Measurements from ENCODE around the gene RBM26. TPM values are rescaled to one million over a fixed set of nuclear protein-coding genes. Genes with fewer than 3 reads are reported as not detected.
"Not testable (repeated sequence)": the region's sequence is repeated elsewhere in the genome, so short reads cannot be mapped to it uniquely, and the experiment has no call there.

The RBM26 gene
- total RNA-seq, 4 donors from 2014 or later: 21.1 to 43.1 (median 26.9) TPM

DNA sequence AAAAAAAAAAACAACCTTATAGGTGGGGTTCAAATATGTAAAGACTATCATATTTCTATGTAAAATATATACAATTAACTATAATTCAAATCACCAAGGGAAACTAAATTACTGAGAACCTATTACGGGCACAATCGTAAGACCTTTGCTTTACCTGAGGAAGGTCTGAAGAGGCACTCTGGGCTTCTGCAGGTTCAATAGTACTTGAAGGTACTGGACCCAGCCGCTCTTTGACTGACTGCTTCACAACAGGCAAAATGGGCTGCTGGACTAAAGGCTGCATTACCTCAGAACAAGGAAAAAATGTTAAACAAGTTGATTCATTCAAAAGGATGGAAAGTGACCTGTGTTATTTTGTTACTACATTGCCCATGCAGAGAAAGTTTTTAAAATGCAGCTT is 51.8 kb downstream of the RBM26 start:
- Histone ChIP-seq H3K9me3 (no peaks in the 10 kb centered on the region), H3K27me3 (no peaks in the 10 kb centered on the region), H3K27ac (no peak overlapping the region), H3K36me3 (peaks cover 7 to 84% of the 10 kb centered on the region in 2 donors), H3K4me1 (no peaks in the 10 kb centered on the region), H3K4me3 (no peak overlapping the region)
- ATAC-seq: no peak
- 93 to 100% methylated on average over 1 to 3 of the region's 3 CpGs for WGBS, 2 donors (ENCODE audit: low coverage in 1 of 2)
- TF ChIP-seq POLR2A (IDR thresholded peaks at IDR 0.05) (no peak), EP300 (IDR thresholded peaks at IDR 0.05) (no peak), POLR2AphosphoS5 (IDR thresholded peaks at IDR 0.05) (no peak), CTCF (IDR thresholded peaks at IDR 0.05) (no peak)

DNA sequence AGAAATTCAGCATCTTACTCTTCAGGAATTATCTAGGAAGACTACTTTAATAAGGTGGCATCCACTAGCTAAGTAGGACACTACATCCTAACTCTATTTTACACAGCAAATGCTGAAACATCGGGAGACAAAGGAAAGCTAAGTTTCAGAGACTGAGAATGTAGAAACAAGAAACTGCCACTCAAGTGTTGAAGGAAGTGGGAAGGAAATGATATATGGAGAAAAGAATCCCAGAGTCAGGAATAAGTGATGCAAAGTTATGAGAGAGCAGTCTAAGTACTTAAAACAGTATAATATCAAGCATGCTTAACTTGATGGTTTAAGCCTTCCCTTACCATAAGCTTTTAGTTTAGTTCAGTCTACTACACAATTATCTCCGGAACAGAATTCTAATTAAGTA is 52.4 kb downstream of the RBM26 start:
- H3K36me3 ChIP-seq: peaks cover 2 to 78% of the 10 kb centered on the region in 2 donors
- no peak for ATAC-seq
- H3K4me1 ChIP-seq: no peaks in the 10 kb centered on the region
- no peak overlapping the region for H3K27ac ChIP-seq
- no peak overlapping the region for H3K4me3 ChIP-seq
- no peaks in the 10 kb centered on the region for H3K9me3 ChIP-seq
- no peaks in the 10 kb centered on the region for H3K27me3 ChIP-seq
- TF ChIP-seq POLR2AphosphoS5 (IDR thresholded peaks at IDR 0.05) (no peak), POLR2A (IDR thresholded peaks at IDR 0.05) (no peak), EP300 (IDR thresholded peaks at IDR 0.05) (no peak), CTCF (IDR thresholded peaks at IDR 0.05) (no peak)
- 50 to 61% methylated on average over 2 of the region's 2 CpGs for WGBS, 2 donors (ENCODE audit: low coverage in 1 of 2)

DNA sequence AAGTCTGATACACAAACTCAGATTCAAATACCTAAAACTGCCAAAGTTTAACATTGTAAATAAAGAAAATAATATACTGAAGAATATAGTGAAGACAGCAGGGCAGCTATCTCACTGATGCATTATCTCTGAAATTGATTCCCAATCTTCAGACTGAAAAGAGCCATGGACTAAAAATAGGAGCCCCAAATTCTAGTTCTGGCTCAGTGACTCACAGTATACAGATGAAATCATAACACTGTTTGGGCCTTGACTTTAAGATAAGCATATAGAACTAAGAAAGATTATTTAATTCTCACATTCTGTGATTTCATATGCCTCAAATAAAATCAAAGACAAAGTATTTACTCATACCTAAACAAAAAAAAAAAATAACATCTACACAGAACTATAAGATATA is 53.9 kb downstream of the RBM26 start:
- H3K9me3 ChIP-seq: no peaks in the 10 kb centered on the region
- no peak overlapping the region for H3K4me3 ChIP-seq
- no peak overlapping the region for H3K27ac ChIP-seq
- no peak for ATAC-seq
- H3K4me1 ChIP-seq: no peaks in the 10 kb centered on the region
- peaks cover 2 to 62% of the 10 kb centered on the region in 2 donors for H3K36me3 ChIP-seq
- TF ChIP-seq CTCF (IDR thresholded peaks at IDR 0.05) (no peak), POLR2AphosphoS5 (IDR thresholded peaks at IDR 0.05) (no peak), POLR2A (IDR thresholded peaks at IDR 0.05) (no peak), EP300 (IDR thresholded peaks at IDR 0.05) (no peak)
- no peaks in the 10 kb centered on the region for H3K27me3 ChIP-seq

DNA sequence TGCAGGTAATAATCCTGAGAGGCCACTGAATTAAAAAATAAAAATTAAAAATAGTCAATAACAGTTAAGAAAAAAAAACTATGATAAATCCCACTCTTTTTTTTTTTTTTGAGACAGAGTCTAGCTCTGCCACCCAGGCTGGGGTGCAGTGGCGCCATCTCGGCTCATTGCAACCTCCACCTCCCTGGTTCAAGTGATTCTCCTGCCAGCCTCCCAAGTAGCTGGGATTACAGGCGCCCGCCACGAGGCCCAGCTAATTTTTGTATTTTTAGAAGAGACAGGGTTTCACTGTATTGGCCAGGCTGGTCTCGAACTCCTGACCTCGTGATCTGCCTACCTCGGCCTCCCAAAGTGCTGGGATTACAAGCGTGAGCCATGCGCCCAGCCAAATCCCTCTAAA is 56.4 kb downstream of the RBM26 start:
- 82 to 100% methylated on average over 3 to 10 of the region's 10 CpGs for WGBS, 2 donors (ENCODE audit: low coverage in 1 of 2)
- ATAC-seq, H3K9me3 ChIP-seq, H3K27me3 ChIP-seq, H3K4me1 ChIP-seq, H3K27ac ChIP-seq, H3K4me3 ChIP-seq: not testable (repeated sequence)
- H3K36me3 ChIP-seq: peaks cover 0 to 60% of the 10 kb centered on the region in 2 donors

DNA sequence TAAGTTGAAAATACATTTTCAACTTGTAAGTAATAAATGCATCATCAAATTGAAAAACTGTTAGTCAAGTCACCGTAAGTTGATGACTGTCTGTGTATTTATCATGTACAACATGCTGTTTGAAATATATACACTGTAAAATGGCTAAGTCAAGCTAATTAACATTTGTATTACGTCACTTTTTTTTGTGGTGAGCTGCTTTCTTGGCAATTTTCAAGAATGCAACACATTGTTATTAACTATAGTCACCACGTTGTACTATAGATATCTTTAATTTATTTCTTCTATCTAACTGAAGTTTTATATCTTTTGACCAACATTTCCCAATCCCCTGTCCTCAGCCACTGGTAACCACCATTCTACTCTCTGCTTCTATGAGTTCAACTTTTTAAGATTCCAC is 57.0 kb downstream of the RBM26 start:
- no peaks in the 10 kb centered on the region for H3K4me1 ChIP-seq
- TF ChIP-seq EP300 (IDR thresholded peaks at IDR 0.05) (no peak), POLR2A (IDR thresholded peaks at IDR 0.05) (no peak), CTCF (IDR thresholded peaks at IDR 0.05) (no peak), POLR2AphosphoS5 (IDR thresholded peaks at IDR 0.05) (no peak)
- no peaks in the 10 kb centered on the region for H3K27me3 ChIP-seq
- H3K27ac ChIP-seq: no peak overlapping the region
- ATAC-seq: no peak
- no peaks in the 10 kb centered on the region for H3K9me3 ChIP-seq
- 81 to 85% methylated on average over 3 of the region's 3 CpGs for WGBS, 2 donors (ENCODE audit: low coverage in 1 of 2)
- H3K4me3 ChIP-seq: no peak overlapping the region
- peaks cover 0 to 60% of the 10 kb centered on the region in 2 donors for H3K36me3 ChIP-seq

Data from gastroesophageal sphincter (tissue), 4 donors.